Measurements from ENCODE around the gene CLCNKB. TPM values are rescaled to one million over a fixed set of nuclear protein-coding genes. Genes with fewer than 3 reads are reported as not detected.

Gene CLCNKB
- total and polyA plus RNA-seq, 2 of the 13 experiments (the other 11 are each of a cell fraction or from before 2014, with no cell fraction given), result 0.04 TPM; not detected in 1

DNA sequence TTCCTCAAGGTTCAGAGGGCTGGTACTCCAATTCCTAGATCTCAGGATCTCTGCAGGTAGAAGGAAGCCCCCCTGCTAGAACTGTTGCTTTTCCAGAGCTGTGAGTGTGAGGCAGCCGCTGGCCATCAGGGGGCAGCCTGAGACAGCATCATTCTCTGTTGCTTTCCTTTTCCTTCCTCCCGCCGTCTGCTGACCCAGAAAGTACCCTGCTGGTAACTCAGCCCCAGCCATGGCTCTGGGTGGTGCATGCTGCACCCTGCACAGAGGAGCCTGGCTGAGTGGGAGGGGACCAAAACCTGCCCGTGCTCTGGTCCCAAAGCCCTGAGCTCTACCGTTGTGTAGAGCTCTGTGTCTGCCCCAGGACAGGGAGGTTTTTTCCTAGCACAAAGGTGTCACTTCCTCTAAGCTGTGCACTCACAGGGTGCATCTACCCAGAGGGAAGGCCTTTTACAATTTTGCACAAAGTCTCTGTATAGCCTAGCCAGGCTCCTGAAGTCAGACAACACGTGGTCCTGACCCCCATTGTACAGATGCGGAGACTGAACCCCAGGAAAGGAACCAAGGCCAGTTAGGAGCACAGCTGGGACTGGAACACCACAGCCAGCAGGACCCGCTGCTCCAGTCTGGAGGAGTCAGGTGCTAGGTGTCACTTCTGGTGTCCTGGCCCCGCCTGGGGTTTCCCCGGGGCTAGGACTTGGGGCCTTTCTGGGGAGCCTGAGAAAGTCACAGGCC, 35.5 kb downstream of the CLCNKB start (continued):
- TF ChIP-seq PRMT3 (CRISPR knock-in tag; IDR thresholded peaks at IDR 0.05; ENCODE audit: borderline replicate concordance, low read depth) (no peak), TSC22D2 (CRISPR knock-in tag; IDR thresholded peaks at IDR 0.05; ENCODE audit: borderline replicate concordance) (no peak), KAT2B (IDR thresholded peaks at IDR 0.05; ENCODE audit: borderline replicate concordance, low read depth, low read length) (no peak), YY1 (IDR thresholded peaks at IDR 0.05; ENCODE audit: insufficient read depth, insufficient replicate concordance, low read depth, low read length) (peak; percentile 24), MED8 (CRISPR knock-in tag; IDR thresholded peaks at IDR 0.05; ENCODE audit: insufficient replicate concordance) (no peak), ZIK1 (CRISPR knock-in tag; IDR thresholded peaks at IDR 0.05; ENCODE audit: borderline replicate concordance, low read depth) (no peak), NFIC (IDR thresholded peaks at IDR 0.05; ENCODE audit: low read length) (no peak), HES4 (CRISPR knock-in tag; IDR thresholded peaks at IDR 0.05; ENCODE audit: borderline replicate concordance) (peak; percentile 23; the same call in 1 of the 2 replicates)
- TF ChIP-seq, protein P1, sequence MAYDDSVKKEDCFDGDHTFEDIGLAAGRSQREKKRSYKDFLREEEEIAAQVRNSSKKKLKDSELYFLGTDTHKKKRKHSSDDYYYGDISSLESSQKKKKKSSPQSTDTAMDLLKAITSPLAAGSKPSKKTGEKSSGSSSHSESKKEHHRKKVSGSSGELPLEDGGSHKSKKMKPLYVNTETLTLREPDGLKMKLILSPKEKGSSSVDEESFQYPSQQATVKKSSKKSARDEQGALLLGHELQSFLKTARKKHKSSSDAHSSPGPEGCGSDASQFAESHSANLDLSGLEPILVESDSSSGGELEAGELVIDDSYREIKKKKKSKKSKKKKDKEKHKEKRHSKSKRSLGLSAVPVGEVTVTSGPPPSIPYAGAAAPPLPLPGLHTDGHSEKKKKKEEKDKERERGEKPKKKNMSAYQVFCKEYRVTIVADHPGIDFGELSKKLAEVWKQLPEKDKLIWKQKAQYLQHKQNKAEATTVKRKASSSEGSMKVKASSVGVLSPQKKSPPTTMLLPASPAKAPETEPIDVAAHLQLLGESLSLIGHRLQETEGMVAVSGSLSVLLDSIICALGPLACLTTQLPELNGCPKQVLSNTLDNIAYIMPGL (CRISPR knock-in tag; IDR thresholded peaks at IDR 0.05; ENCODE audit: borderline replicate concordance in 1 of 2, low read depth in 1 of 2), result peak; percentile 37 to 53; a peak in 2 of 4 replicates
- TF ChIP-seq, protein P2, sequence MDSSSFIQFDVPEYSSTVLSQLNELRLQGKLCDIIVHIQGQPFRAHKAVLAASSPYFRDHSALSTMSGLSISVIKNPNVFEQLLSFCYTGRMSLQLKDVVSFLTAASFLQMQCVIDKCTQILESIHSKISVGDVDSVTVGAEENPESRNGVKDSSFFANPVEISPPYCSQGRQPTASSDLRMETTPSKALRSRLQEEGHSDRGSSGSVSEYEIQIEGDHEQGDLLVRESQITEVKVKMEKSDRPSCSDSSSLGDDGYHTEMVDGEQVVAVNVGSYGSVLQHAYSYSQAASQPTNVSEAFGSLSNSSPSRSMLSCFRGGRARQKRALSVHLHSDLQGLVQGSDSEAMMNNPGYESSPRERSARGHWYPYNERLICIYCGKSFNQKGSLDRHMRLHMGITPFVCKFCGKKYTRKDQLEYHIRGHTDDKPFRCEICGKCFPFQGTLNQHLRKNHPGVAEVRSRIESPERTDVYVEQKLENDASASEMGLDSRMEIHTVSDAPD (CRISPR knock-in tag; IDR thresholded peaks at IDR 0.05), result no peak
- TF ChIP-seq, protein P3, sequence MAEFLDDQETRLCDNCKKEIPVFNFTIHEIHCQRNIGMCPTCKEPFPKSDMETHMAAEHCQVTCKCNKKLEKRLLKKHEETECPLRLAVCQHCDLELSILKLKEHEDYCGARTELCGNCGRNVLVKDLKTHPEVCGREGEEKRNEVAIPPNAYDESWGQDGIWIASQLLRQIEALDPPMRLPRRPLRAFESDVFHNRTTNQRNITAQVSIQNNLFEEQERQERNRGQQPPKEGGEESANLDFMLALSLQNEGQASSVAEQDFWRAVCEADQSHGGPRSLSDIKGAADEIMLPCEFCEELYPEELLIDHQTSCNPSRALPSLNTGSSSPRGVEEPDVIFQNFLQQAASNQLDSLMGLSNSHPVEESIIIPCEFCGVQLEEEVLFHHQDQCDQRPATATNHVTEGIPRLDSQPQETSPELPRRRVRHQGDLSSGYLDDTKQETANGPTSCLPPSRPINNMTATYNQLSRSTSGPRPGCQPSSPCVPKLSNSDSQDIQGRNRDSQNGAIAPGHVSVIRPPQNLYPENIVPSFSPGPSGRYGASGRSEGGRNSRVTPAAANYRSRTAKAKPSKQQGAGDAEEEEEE (CRISPR knock-in tag; IDR thresholded peaks at IDR 0.05; ENCODE audit: borderline replicate concordance), result no peak
- TF ChIP-seq, protein P4, sequence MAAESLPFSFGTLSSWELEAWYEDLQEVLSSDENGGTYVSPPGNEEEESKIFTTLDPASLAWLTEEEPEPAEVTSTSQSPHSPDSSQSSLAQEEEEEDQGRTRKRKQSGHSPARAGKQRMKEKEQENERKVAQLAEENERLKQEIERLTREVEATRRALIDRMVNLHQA (CRISPR knock-in tag; IDR thresholded peaks at IDR 0.05), result no peak
- TF ChIP-seq, protein P5, sequence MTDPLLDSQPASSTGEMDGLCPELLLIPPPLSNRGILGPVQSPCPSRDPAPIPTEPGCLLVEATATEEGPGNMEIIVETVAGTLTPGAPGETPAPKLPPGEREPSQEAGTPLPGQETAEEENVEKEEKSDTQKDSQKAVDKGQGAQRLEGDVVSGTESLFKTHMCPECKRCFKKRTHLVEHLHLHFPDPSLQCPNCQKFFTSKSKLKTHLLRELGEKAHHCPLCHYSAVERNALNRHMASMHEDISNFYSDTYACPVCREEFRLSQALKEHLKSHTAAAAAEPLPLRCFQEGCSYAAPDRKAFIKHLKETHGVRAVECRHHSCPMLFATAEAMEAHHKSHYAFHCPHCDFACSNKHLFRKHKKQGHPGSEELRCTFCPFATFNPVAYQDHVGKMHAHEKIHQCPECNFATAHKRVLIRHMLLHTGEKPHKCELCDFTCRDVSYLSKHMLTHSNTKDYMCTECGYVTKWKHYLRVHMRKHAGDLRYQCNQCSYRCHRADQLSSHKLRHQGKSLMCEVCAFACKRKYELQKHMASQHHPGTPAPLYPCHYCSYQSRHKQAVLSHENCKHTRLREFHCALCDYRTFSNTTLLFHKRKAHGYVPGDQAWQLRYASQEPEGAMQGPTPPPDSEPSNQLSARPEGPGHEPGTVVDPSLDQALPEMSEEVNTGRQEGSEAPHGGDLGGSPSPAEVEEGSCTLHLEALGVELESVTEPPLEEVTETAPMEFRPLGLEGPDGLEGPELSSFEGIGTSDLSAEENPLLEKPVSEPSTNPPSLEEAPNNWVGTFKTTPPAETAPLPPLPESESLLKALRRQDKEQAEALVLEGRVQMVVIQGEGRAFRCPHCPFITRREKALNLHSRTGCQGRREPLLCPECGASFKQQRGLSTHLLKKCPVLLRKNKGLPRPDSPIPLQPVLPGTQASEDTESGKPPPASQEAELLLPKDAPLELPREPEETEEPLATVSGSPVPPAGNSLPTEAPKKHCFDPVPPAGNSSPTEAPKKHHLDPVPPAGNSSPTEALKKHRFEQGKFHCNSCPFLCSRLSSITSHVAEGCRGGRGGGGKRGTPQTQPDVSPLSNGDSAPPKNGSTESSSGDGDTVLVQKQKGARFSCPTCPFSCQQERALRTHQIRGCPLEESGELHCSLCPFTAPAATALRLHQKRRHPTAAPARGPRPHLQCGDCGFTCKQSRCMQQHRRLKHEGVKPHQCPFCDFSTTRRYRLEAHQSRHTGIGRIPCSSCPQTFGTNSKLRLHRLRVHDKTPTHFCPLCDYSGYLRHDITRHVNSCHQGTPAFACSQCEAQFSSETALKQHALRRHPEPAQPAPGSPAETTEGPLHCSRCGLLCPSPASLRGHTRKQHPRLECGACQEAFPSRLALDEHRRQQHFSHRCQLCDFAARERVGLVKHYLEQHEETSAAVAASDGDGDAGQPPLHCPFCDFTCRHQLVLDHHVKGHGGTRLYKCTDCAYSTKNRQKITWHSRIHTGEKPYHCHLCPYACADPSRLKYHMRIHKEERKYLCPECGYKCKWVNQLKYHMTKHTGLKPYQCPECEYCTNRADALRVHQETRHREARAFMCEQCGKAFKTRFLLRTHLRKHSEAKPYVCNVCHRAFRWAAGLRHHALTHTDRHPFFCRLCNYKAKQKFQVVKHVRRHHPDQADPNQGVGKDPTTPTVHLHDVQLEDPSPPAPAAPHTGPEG (CRISPR knock-in tag; IDR thresholded peaks at IDR 0.05), result 0 out of 2 replicates have a peak, but pooled peaks have one; percentile 59

Data from HepG2 (cell line).